Smooth muscle cell (in vitro differentiated cells): ENCODE data around the gene GUCD1. TPM values are rescaled to one million over a fixed set of nuclear protein-coding genes. Genes with fewer than 3 reads are reported as not detected.

Source experiments
- DNase-seq: peaks from one replicate; lab custom pipeline; 2025; ENCODE audit not compliant: unreplicated experiment; lab: John Stamatoyannopoulos, UW
- H2AFZ ChIP-seq: fragments of 200-600 bp; sonication (generic); 2 replicates; pipeline ENCODE4 v1.6.0; 2016; ENCODE audit warnings: antibody characterized with exemption, low read depth, mild to moderate bottlenecking
- H3F3A ChIP-seq: fragments of 200-600 bp; sonication (generic); 2 replicates; pipeline ENCODE4 v1.6.0; 2017; ENCODE audit warnings: antibody characterized with exemption, low read depth
- H3K27ac ChIP-seq: fragments of 200-600 bp; sonication (generic); 2 replicates; pipeline ENCODE4 v1.5.1; 2016; ENCODE audit warnings: low read depth, mild to moderate bottlenecking
- H3K27me3 ChIP-seq: fragments of 200-600 bp; sonication (generic); 2 replicates; pipeline ENCODE4 v1.6.1; 2016; ENCODE audit warnings: low read depth, mild to moderate bottlenecking
- H3K36me3 ChIP-seq: fragments of 200-600 bp; sonication (generic); 2 replicates; pipeline ENCODE4 v1.5.1; 2016; ENCODE audit warnings: low read depth
- H3K4me1 ChIP-seq: fragments of 200-600 bp; sonication (generic); 2 replicates; pipeline ENCODE4 v1.5.1; 2016; ENCODE audit warnings: low read depth
- H3K4me2 ChIP-seq: fragments of 200-600 bp; sonication (generic); 2 replicates; pipeline ENCODE4 v1.6.0; 2016; ENCODE audit warnings: mild to moderate bottlenecking
- H3K4me3 ChIP-seq: fragments of 200-600 bp; sonication (generic); 2 replicates; pipeline ENCODE4 v1.5.1; 2016; ENCODE audit warnings: mild to moderate bottlenecking
- H3K79me2 ChIP-seq: fragments of 200-600 bp; sonication (generic); 2 replicates; pipeline ENCODE4 v1.6.0; 2016; ENCODE audit warnings: low read depth, mild to moderate bottlenecking
- H3K9ac ChIP-seq: fragments of 200-600 bp; sonication (generic); 2 replicates; pipeline ENCODE4 v1.6.0; 2016; ENCODE audit warnings: low read depth
- H3K9me3 ChIP-seq: fragments of 200-600 bp; sonication (generic); replicated peaks from 2 replicates; pipeline ENCODE4 v1.5.1; 2016; ENCODE audit warnings: low read depth
- H4K20me1 ChIP-seq: fragments of 200-600 bp; sonication (generic); 2 replicates; pipeline ENCODE4 v1.6.0; 2016; ENCODE audit warnings: low read depth
- WGBS: methylation state at CpG from one replicate; pipeline ENCODE4 v1.1.7; 2016; ENCODE audit warnings: low lambda C conversion rate; 5-methylcytosine and 5-hydroxymethylcytosine counted together
- polyA plus RNA-seq: library from polyadenylated mRNA; unstranded; fragments of >200 nt; fragmentation: Nextera tagmentation; extraction: Ambion mirVana; gene quantifications from 2 replicates; pipeline ENCODE4 v1.2.1, GENCODE V29; 2016
- total RNA-seq: library from RNA; depleted of rRNA; stranded (reverse); fragments of >200 nt; gene quantifications from 2 replicates; pipeline ENCODE4 v1.2.3, GENCODE V29; 2014
- TF ChIP-seq, protein P1 (sequence below): fragments of 200-600 bp; sonication (generic); IDR thresholded peaks from 2 replicates; pipeline ENCODE4 v1.5.1; 2017; ENCODE audit warnings: borderline replicate concordance, mild to moderate bottlenecking, antibody characterized with exemption; ENCODE audit not compliant: insufficient read depth, poor library complexity, severe bottlenecking

GUCD1 gene
- total and polyA plus RNA-seq, 2 experiments from 2014 or later: 54.3 to 56.0 TPM

GRCh38 chr22:24503843-24504338 is 51.0 kb downstream of the GUCD1 start:
- Histone ChIP-seq H3K4me1 (peaks cover 6% of the 10 kb centered on the region), H3F3A (no peaks in the 10 kb centered on the region), H3K79me2 (no peaks in the 10 kb centered on the region), H3K36me3 (no peaks in the 10 kb centered on the region), H4K20me1 (no peaks in the 10 kb centered on the region), H2AFZ (no peak overlapping the region), H3K4me2 (no peak overlapping the region), H3K27me3 (peaks cover 4% of the 10 kb centered on the region), H3K4me3 (no peak overlapping the region), H3K9me3 (no peaks in the 10 kb centered on the region), H3K27ac (no peak overlapping the region), H3K9ac (no peak overlapping the region)
- WGBS: 95% methylated on average over 5 of the region's 5 CpGs
- DNase-seq: no peak
- TF ChIP-seq, protein P1, sequence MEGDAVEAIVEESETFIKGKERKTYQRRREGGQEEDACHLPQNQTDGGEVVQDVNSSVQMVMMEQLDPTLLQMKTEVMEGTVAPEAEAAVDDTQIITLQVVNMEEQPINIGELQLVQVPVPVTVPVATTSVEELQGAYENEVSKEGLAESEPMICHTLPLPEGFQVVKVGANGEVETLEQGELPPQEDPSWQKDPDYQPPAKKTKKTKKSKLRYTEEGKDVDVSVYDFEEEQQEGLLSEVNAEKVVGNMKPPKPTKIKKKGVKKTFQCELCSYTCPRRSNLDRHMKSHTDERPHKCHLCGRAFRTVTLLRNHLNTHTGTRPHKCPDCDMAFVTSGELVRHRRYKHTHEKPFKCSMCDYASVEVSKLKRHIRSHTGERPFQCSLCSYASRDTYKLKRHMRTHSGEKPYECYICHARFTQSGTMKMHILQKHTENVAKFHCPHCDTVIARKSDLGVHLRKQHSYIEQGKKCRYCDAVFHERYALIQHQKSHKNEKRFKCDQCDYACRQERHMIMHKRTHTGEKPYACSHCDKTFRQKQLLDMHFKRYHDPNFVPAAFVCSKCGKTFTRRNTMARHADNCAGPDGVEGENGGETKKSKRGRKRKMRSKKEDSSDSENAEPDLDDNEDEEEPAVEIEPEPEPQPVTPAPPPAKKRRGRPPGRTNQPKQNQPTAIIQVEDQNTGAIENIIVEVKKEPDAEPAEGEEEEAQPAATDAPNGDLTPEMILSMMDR: no peak

DNA sequence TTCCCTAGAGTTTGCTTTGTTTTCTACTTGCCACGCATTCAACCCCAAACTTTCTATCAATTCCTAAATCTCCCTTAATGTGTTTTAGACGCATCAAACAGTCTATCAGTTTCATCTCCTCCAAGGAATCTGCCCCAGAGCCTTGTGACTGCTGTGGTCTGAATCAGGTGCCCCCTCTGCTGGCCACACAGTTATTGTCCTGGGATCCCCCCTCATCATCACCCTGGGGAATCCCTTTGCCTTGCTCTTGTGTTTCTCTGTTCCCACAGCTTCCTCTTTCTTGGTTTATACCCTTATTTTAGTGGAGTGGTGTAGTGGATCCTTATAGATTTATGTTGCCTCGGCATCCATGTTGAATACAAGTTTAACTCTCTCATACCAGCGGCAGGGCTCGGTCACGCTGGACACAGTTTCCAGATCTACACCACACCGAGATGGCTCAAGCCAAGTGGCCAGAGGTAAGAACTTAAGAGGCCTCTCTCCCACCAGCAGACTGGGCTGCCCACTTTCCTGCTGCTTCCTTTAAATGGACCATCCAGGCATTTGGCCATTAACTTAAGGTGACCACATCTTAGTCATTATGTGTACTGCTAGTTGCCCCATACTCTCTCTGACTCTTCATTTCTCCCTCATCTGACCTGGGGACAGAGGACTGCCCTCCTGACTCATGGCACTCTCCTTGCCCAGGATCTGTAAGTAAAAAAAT is 51.6 kb downstream of the GUCD1 start:
- TF ChIP-seq, protein P1: peak; percentile 57
- 65% methylated on average over 7 of the region's 7 CpGs for WGBS
- Histone ChIP-seq H3F3A (no peaks in the 10 kb centered on the region), H4K20me1 (no peaks in the 10 kb centered on the region), H3K79me2 (no peaks in the 10 kb centered on the region), H3K36me3 (no peaks in the 10 kb centered on the region), H3K4me3 (no peak overlapping the region), H3K4me1 (peaks cover 6% of the 10 kb centered on the region), H3K27me3 (peaks cover 4% of the 10 kb centered on the region), H3K27ac (no peak overlapping the region), H3K9me3 (no peaks in the 10 kb centered on the region), H2AFZ (no peak overlapping the region), H3K9ac (no peak overlapping the region), H3K4me2 (no peak overlapping the region)
- DNase-seq: no peak

DNA sequence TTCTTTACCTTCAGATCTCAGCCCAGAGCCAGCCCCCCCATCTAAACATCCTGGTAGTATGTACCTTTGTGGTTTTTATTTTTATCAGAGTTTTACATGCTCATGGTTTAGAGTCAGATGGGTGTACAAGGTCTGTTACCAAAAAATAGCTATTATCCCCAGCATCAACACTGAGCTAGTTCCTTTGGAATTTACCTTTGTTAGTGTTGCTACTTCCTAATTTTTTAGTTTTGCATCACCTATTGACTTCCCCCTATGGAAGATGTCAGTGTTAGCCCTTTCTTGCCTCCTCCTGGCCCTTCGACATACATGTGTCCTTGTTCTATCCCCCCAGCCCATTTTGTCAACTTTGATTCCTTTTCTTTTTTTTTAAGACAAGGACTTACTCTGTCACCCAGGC is 52.4 kb downstream of the GUCD1 start:
- no peaks in the 10 kb centered on the region for H3K36me3 ChIP-seq
- no peaks in the 10 kb centered on the region for H3K9me3 ChIP-seq
- WGBS: 71% methylated on average over 1 of the region's 1 CpG
- H3K4me3 ChIP-seq: no peak overlapping the region
- DNase-seq: no peak
- H4K20me1 ChIP-seq: no peaks in the 10 kb centered on the region
- no peak overlapping the region for H3K4me2 ChIP-seq
- H3K27ac ChIP-seq: no peak overlapping the region
- H3F3A ChIP-seq: no peaks in the 10 kb centered on the region
- H3K4me1 ChIP-seq: peaks cover 6% of the 10 kb centered on the region
- H3K9ac ChIP-seq: no peak overlapping the region
- TF ChIP-seq, protein P1: no peak
- peaks cover 6% of the 10 kb centered on the region for H3K27me3 ChIP-seq
- no peaks in the 10 kb centered on the region for H3K79me2 ChIP-seq
- H2AFZ ChIP-seq: no peak overlapping the region

DNA sequence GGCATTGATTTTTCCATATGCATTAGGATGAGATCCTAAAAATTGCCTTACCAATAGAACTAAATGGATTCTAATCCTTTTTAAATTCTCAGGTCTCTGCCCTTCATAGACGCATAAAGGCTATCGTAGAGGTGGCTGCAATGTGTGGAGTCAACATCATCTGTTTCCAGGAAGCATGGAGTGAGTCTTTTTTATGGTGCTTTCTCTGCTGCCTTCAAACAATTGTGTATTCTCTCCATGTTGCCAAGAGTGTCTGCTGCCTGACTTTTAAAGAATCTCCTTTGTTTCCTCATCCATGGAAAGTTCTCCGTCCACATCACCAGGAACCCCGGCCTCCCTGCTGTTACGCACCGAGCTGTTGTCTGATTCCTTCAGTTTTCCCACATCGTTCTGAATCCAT is 52.9 kb downstream of the GUCD1 start:
- H2AFZ ChIP-seq: no peak overlapping the region
- no peak for DNase-seq
- 74% methylated on average over 5 of the region's 7 CpGs for WGBS
- H3K4me1 ChIP-seq: peaks cover 2% of the 10 kb centered on the region
- no peak overlapping the region for H3K9ac ChIP-seq
- no peaks in the 10 kb centered on the region for H3F3A ChIP-seq
- H3K4me3 ChIP-seq: no peak overlapping the region
- no peaks in the 10 kb centered on the region for H3K36me3 ChIP-seq
- H3K27me3 ChIP-seq: peaks cover 10% of the 10 kb centered on the region
- H3K27ac ChIP-seq: no peak overlapping the region
- no peaks in the 10 kb centered on the region for H4K20me1 ChIP-seq
- H3K9me3 ChIP-seq: no peaks in the 10 kb centered on the region
- TF ChIP-seq, protein P1: no peak
- no peak overlapping the region for H3K4me2 ChIP-seq
- no peaks in the 10 kb centered on the region for H3K79me2 ChIP-seq
